GM21447 (cell line): Measurements from ENCODE around the gene RPL19.
"Not testable (repeated sequence)": the region's sequence is repeated elsewhere in the genome, so short reads cannot be mapped to it uniquely, and the experiment has no call there.

Experiments used
- ATAC-seq: cut with Tn5 transposase; IDR thresholded peaks from one replicate; pipeline ENCODE4 v1.9.1; 2021; ENCODE audit not compliant: unreplicated experiment

RPL19 gene

GRCh38 chr17:39240631-39241030, 40.5 kb downstream of the RPL19 start:
- ATAC-seq = no peak

DNA sequence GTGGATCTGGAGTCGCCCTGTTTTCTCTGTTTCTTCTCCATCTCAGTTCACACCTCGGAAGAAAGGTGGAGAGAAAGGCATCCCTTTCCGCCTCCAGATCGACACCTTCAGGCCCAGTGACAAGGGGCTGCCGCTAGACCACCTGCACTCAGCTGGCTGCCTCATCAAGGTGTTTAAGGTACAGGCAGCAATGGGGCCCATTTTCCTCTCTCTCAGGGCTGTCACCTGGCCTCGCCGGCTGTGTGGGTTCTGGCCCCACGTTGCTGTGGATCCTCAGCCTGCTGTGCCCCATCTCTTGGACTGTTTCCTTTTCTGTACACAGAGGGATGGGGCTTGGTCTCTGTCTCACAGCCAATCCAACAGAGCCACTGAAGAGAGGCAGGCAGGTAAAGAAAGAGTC, 43.1 kb downstream of the RPL19 start:
- ATAC-seq = no peak

DNA sequence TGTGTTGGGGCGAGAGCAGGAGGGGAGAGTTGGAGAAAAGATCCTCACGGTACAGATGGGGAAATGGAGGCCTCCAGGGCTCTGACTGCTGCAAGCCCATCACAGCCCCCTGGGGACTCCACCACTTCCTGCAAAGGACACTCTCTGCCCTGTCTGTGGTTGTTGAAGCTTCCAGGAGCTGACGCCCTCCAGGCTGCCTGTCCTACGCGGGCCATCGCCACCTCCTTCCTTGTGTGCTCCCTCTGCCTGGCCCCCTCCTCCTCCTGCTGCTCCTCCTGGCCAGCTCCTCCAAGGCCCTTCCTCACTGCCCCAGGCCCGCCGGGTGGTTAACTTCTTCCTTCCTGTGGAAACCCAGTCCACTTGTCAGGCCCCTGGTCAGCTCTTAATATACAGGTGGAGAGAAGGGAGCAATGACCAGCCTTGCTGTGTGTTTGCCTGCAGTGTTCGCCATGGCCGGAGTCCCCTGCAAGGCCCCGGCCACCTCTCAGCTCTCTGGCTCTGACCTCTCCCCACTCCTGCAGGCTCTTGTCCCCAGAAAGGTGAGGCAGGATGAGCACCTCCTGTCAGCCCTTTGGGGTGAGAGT, 44.0 kb downstream of the RPL19 start:
- no peak for ATAC-seq

DNA sequence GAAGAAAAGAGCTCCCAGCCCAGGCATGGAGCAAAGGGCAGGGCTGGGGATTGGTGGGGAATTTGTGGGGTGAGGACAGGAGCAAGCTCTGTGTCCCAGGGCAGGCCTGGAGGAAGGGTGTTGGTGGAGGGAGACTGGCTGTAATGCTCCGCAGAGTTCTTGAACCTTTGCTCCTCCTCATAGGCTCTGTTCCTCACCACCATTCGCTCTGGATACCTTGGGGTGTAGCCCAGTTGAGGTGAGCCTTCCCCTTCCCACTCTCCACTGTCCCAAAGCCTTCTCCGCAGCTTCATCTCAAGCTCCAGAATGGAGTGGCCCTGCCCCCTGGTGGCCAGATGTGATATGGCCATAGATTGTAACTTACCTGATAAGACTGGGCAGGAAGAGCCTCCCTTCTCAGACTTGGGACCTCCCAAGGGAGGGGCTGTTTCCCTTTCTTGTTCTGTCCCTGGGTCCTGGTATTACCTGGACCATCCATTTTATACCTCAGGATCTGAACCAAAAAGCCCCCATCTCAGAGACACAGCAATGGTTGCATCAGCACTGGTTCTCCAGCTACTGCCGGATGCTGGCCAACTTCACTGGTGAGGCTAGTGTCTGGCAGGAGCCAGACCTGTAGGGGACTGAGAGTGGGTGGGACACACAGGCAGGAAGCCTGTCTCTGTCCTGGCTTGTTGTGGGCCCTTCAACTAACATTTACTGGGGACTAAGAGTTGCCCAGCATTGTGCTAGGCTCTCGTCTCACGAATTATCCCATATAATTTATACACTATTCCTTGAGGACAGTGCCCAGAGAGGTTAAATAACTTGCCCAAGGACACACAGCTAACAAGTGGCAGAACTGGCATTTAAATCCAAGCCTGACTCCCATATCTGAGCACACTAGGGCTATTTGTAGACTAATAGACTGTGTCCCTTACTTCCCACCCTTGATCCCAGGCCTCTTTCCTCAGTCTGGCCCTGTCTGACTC, 44.8 kb downstream of the RPL19 start:
- ATAC-seq = no peak

- ATAC-seq = no peak
Observed at GRCh38 chr17:39246274-39246673, 46.2 kb downstream of the RPL19 start.

DNA sequence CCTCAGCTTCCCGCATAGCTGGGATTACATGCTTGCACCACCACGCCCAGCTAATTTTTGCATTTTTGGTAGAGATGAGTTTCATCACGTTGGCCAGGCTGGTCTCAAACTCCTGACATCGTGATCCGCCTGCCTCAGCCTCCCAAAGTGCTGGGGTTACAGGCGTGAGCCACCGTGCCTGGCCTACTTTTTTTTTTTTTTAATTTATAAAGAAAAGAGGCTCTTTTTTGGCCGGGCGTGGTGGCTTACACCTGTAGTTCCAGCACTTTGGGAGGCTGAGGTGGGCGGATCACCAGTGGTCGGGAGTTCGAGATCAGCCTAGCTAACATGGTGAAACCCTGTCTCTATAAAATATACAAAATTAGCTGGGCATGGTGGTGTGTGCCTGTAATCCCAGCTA, 50.0 kb downstream of the RPL19 start:
- ATAC-seq = not testable (repeated sequence)

- ATAC-seq = no peak
Observed at GRCh38 chr17:39251997-39252396, 51.9 kb downstream of the RPL19 start.

- no peak for ATAC-seq
Observed at GRCh38 chr17:39252788-39253460, 52.8 kb downstream of the RPL19 start.
